IPS DF 4.7 (cell line): ENCODE measurements around the gene TRANK1.
"Not testable (repeated sequence)": the region's sequence is repeated elsewhere in the genome, so short reads cannot be mapped to it uniquely, and the experiment has no call there.

Experiments
- DNase-seq: peaks from one replicate; pipeline ENCODE4 v3.0.0-alpha.2; 2013; ENCODE audit warnings: low spot score; ENCODE audit errors: extremely low read depth

The TRANK1 gene

GRCh38 chr3:36957862-36958686 lies 13.2 kb upstream of the TRANK1 start:
- DNase-seq = no peak

- DNase-seq = no peak
These were observed 12.2 kb upstream of the TRANK1 start for GRCh38 chr3:36957063-36957462.

GRCh38 chr3:36956155-36956554 lies 11.3 kb upstream of the TRANK1 start:
- no peak for DNase-seq

- no peak for DNase-seq
These were observed 9.7 kb upstream of the TRANK1 start for GRCh38 chr3:36954452-36955134.

GRCh38 chr3:36947814-36948213 lies 3.0 kb upstream of the TRANK1 start:
- not testable (repeated sequence) for DNase-seq

GRCh38 chr3:36945333-36945980 lies 603 bp upstream of the TRANK1 start:
- no peak for DNase-seq

- DNase-seq = no peak
These were observed 728 bp downstream of the TRANK1 start for GRCh38 chr3:36944012-36944640.

GRCh38 chr3:36943601-36944000 lies 1.3 kb downstream of the TRANK1 start:
- no peak for DNase-seq

GRCh38 chr3:36942638-36943248 lies 2.1 kb downstream of the TRANK1 start:
- no peak for DNase-seq

GRCh38 chr3:36941658-36942057 lies 3.2 kb downstream of the TRANK1 start:
- DNase-seq = no peak

GRCh38 chr3:36941162-36941561 lies 3.7 kb downstream of the TRANK1 start:
- no peak for DNase-seq

- no peak for DNase-seq
These were observed 7.4 kb downstream of the TRANK1 start for GRCh38 chr3:36937492-36937891.

GRCh38 chr3:36933540-36934296 lies 11.1 kb downstream of the TRANK1 start:
- no peak for DNase-seq

- not testable (repeated sequence) for DNase-seq
These were observed 13.4 kb downstream of the TRANK1 start for GRCh38 chr3:36931424-36931823.

- DNase-seq = no peak
These were observed 16.6 kb downstream of the TRANK1 start for GRCh38 chr3:36928220-36928619.

GRCh38 chr3:36926292-36926897 lies 18.5 kb downstream of the TRANK1 start:
- DNase-seq = no peak

GRCh38 chr3:36924744-36925521 lies 19.9 kb downstream of the TRANK1 start:
- DNase-seq = no peak

- no peak for DNase-seq
These were observed 20.7 kb downstream of the TRANK1 start for GRCh38 chr3:36923981-36924743.

- DNase-seq = no peak
These were observed 21.3 kb downstream of the TRANK1 start for GRCh38 chr3:36923523-36923943.
